Spleen (tissue), 11 donors: ENCODE measurements around the gene IGF2. TPM values are rescaled to one million over a fixed set of nuclear protein-coding genes. Genes with fewer than 3 reads are reported as not detected.

Source experiments
- DNase-seq: peaks from one replicate; pipeline ENCODE4 v3.0.0-alpha.2; 2020
- H3K27ac ChIP-seq, 8 donors: fragments of 200-600 bp; sonication (generic) in 7 of 8; 1 replicate in 4 of 8; 2 replicates in 4 of 8; pipeline versions ENCODE4 v1.5.0 to v1.8.0; 2016 to 2021; ENCODE audit warnings: inconsistent platforms in 4 of 8, mild to moderate bottlenecking in 4 of 8, moderate library complexity in 1 of 8
- H3K27me3 ChIP-seq, 7 donors: fragments of 200-600 bp; sonication (generic) in 6 of 7; replicated peaks in 1 of 7; 1 replicate in 4 of 7; 2 replicates in 3 of 7; pipeline versions ENCODE4 v1.5.0 to v1.8.0; 2016 to 2021; ENCODE audit warnings: inconsistent platforms in 3 of 7, mild to moderate bottlenecking in 1 of 7
- H3K36me3 ChIP-seq, 6 donors: fragments of 200-600 bp; sonication (generic) in 5 of 6; 1 replicate in 4 of 6; 2 replicates in 2 of 6; pipeline versions ENCODE4 v1.5.0 to v1.8.0; 2016 to 2021; ENCODE audit warnings: inconsistent platforms in 2 of 6
- H3K4me1 ChIP-seq, 6 donors: fragments of 200-600 bp; sonication (generic) in 5 of 6; 1 replicate in 3 of 6; 2 replicates in 3 of 6; pipeline versions ENCODE4 v1.5.0 to v1.8.0; 2016 to 2021; ENCODE audit warnings: inconsistent platforms in 3 of 6
- H3K4me3 ChIP-seq, 8 donors: fragments of 200-600 bp; sonication (generic) in 7 of 8; 1 replicate in 4 of 8; 2 replicates in 4 of 8; pipeline versions ENCODE4 v1.5.0 to v1.8.0; 2016 to 2021; ENCODE audit warnings: inconsistent platforms in 4 of 8, mild to moderate bottlenecking in 4 of 8, moderate library complexity in 2 of 8
- H3K9me3 ChIP-seq, 8 donors: fragments of 200-600 bp; sonication (generic) in 7 of 8; 1 replicate in 4 of 8; 2 replicates in 4 of 8; pipeline versions ENCODE4 v1.5.0 to v1.8.0; 2016 to 2021; ENCODE audit warnings: inconsistent platforms in 4 of 8
- CTCF ChIP-seq, 11 experiments: fragments of 200-600 bp in 7 of 11; fragments of 450-650 bp in 4 of 11; sonication (generic) in 4 of 11; IDR thresholded peaks in 8 of 11; conservative IDR thresholded peaks in 3 of 11; 1 replicate in 7 of 11; 2 replicates in 4 of 11; pipeline versions ENCODE4 v1.4.0 to v1.8.0; 2016 to 2021; ENCODE audit warnings: antibody characterized with exemption in 11 of 11, inconsistent platforms in 4 of 11, mild to moderate bottlenecking in 1 of 11
- POLR2A ChIP-seq, 3 donors: fragments of 450-650 bp; IDR thresholded peaks; one replicate each; pipeline ENCODE4 v1.5.1; 2017; ENCODE audit warnings: antibody characterized with exemption in 3 of 3, mild to moderate bottlenecking in 1 of 3
- POLR2AphosphoS5 ChIP-seq, 3 donors: sonication (generic); formaldehyde crosslinking; IDR thresholded peaks; one replicate each; pipeline ENCODE4 v1.5.1; 2017; ENCODE audit warnings: antibody characterized with exemption in 3 of 3
- WGBS, 5 donors: extraction: QIAGEN DNeasy Blood & Tissue Kit in 3 of 5; methylation state at CpG; one replicate each; pipeline versions ENCODE4 v1.1.5 to v1.1.7; 2013 to 2018; 5-methylcytosine and 5-hydroxymethylcytosine counted together
- intact Hi-C: fragments of 100-400 bp; cut with DNase I; formaldehyde crosslinking; loops from one replicate; pipeline ENCODE4 v1.15.0; 2023; ENCODE audit warnings: low total_unique reads
- polyA plus RNA-seq, 3 donors: library from polyadenylated mRNA; stranded (reverse); fragments of 200-250 nt; gene quantifications; one replicate each; pipeline ENCODE4 v1.2.1, GENCODE V29; 2013
- total RNA-seq, 7 donors: library from RNA; depleted of rRNA in 3 of 7; stranded (reverse); fragments of >200 nt in 3 of 7; fragmentation: NEBNext Ultra II Directional in 4 of 7; extraction: Animal tissue kit (Norgen Biotek cat#: 25700) in 4 of 7; gene quantifications; one replicate each; pipeline versions ENCODE4 v1.1.0 to v1.2.1, GENCODE V29; 2016 to 2021
- donor health status: healthy with polysubstance abuse.
- donor health status: DM: no; HTN: no; CAD: no; lungs with moderate emphysema.
- donor health status: DM: no; HTN: no; CAD: no.
- donor health status: Bipolar disorder and iron deficiency.
- donor health status: healthy.
- donor health status: DM: no; HTN: no; CAD: no.
- donor health status: DM: yes; HTN: yes; CAD: no.

The IGF2 gene
- total and polyA plus RNA-seq, 10 donors: 0.74 to 66.6 (median 13.7) TPM

GRCh38 chr11:2135018-2135569, 4.1 kb downstream of the IGF2 start:
- no peak overlapping the region for H3K4me3 ChIP-seq
- H3K27me3 ChIP-seq: peaks cover 2 to 81% (median 65%) of the 10 kb centered on the region in 7 donors
- no peak for DNase-seq
- no peak overlapping the region for H3K27ac ChIP-seq
- 85 to 92% (median 88%) methylated on average over 16 to 26 of the region's 26 CpGs for WGBS, 5 donors
- intact Hi-C loops: no loop called here
- no peaks in the 10 kb centered on the region for H3K36me3 ChIP-seq
- H3K4me1 ChIP-seq: peaks cover 3 to 33% (median 22%) of the 10 kb centered on the region in 6 donors
- no peak for TF ChIP-seq POLR2AphosphoS5 (IDR thresholded peaks at IDR 0.05)
- TF ChIP-seq CTCF (IDR thresholded peaks at IDR 0.05 in 8 of 11, conservative IDR thresholded peaks at IDR 0.05 in 3 of 11): no peak
- TF ChIP-seq POLR2A (IDR thresholded peaks at IDR 0.05): no peak
- no peaks in the 10 kb centered on the region for H3K9me3 ChIP-seq

GRCh38 chr11:2134022-2135010, 4.9 kb downstream of the IGF2 start:
- Histone ChIP-seq H3K36me3 (no peaks in the 10 kb centered on the region), H3K27me3 (peaks cover 2 to 76% (median 57%) of the 10 kb centered on the region in 7 donors), H3K9me3 (no peaks in the 10 kb centered on the region), H3K4me3 (no peak overlapping the region), H3K4me1 (peaks cover 0 to 26% (median 15%) of the 10 kb centered on the region in 6 donors), H3K27ac (no peak overlapping the region)
- no peak for TF ChIP-seq CTCF (IDR thresholded peaks at IDR 0.05 in 8 of 11, conservative IDR thresholded peaks at IDR 0.05 in 3 of 11)
- no peak for TF ChIP-seq POLR2A (IDR thresholded peaks at IDR 0.05)
- TF ChIP-seq POLR2AphosphoS5 (IDR thresholded peaks at IDR 0.05): no peak
- 73 to 84% (median 76%) methylated on average over 17 to 19 of the region's 19 CpGs for WGBS, 5 donors
- DNase-seq: no peak
- intact Hi-C loops: no loop called here

- Histone ChIP-seq H3K27me3 (peaks cover 2 to 71% (median 48%) of the 10 kb centered on the region in 7 donors), H3K4me1 (peaks cover 0 to 19% (median 8%) of the 10 kb centered on the region in 6 donors), H3K27ac (no peak overlapping the region), H3K4me3 (no peak overlapping the region), H3K36me3 (no peaks in the 10 kb centered on the region), H3K9me3 (no peaks in the 10 kb centered on the region)
- intact Hi-C loops: no loop called here
- no peak for TF ChIP-seq POLR2A (IDR thresholded peaks at IDR 0.05)
- no peak for TF ChIP-seq CTCF (IDR thresholded peaks at IDR 0.05 in 8 of 11, conservative IDR thresholded peaks at IDR 0.05 in 3 of 11)
- no peak for TF ChIP-seq POLR2AphosphoS5 (IDR thresholded peaks at IDR 0.05)
- DNase-seq: no peak
- 51 to 69% (median 61%) methylated on average over 18 to 33 of the region's 33 CpGs for WGBS, 5 donors
These were observed 5.8 kb downstream of the IGF2 start for GRCh38 chr11:2133241-2134021.
